Mammary epithelial cell (primary cell): ENCODE measurements around the gene MSI2.

Source experiments
- EZH2 ChIP-seq: IDR thresholded peaks from 2 replicates; pipeline ENCODE4 v1.6.1; 2012; ENCODE audit warnings: low read length, inconsistent platforms, borderline replicate concordance
- TF ChIP-seq, protein P1 (sequence below), 2 donors: IDR thresholded peaks in 1 of 2; conservative IDR thresholded peaks in 1 of 2; 2 replicates each; pipeline ENCODE4 v1.5.1; 2011 to 2012; ENCODE audit warnings: inconsistent platforms in 2 of 2, low read length in 2 of 2, mild to moderate bottlenecking in 2 of 2, control low read depth in 1 of 2, low read depth in 1 of 2; ENCODE audit not compliant: insufficient read depth in 1 of 2; ENCODE audit errors: extremely low read depth in 1 of 2

DNA sequence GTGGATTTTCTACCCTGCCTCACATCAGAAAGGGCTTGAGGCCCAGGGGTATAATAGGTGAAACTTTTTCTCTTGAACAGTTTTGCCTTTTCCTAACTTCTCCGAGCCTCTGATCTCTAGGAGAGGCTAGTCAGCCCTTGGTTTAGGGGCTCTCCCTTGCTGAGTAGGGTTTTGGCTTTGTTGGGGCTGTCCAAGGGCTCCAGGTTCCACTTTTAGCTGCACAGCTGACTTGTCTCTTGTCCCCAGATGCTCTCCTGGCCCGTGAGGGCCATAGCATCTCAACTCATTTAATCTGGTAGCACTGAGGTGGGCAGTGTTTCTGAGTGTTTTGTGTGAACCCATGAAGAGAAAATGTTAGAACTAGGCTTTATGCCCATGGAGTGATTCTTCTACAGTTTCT is 103.9 kb downstream of the MSI2 start:
- TF ChIP-seq EZH2: no peak
- TF ChIP-seq, protein P1, sequence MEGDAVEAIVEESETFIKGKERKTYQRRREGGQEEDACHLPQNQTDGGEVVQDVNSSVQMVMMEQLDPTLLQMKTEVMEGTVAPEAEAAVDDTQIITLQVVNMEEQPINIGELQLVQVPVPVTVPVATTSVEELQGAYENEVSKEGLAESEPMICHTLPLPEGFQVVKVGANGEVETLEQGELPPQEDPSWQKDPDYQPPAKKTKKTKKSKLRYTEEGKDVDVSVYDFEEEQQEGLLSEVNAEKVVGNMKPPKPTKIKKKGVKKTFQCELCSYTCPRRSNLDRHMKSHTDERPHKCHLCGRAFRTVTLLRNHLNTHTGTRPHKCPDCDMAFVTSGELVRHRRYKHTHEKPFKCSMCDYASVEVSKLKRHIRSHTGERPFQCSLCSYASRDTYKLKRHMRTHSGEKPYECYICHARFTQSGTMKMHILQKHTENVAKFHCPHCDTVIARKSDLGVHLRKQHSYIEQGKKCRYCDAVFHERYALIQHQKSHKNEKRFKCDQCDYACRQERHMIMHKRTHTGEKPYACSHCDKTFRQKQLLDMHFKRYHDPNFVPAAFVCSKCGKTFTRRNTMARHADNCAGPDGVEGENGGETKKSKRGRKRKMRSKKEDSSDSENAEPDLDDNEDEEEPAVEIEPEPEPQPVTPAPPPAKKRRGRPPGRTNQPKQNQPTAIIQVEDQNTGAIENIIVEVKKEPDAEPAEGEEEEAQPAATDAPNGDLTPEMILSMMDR (conservative IDR thresholded peaks at IDR 0.05 in 1 of 2, IDR thresholded peaks at IDR 0.05 in 1 of 2; ENCODE audit: extremely low read depth in 1 of 2, insufficient read depth in 1 of 2, low read depth in 1 of 2, low read length in 2 of 2): no peak
